ENCODE data around the gene MYOM1.
"Not testable (repeated sequence)": the region's sequence is repeated elsewhere in the genome, so short reads cannot be mapped to it uniquely, and the experiment has no call there.

MYOM1 gene

GRCh38 chr18:3066341-3067110 lies 153.2 kb downstream of the MYOM1 start:
- no peaks in the 10 kb centered on the region for H3K36me3 ChIP-seq (ENCODE audit: control insufficient read depth, insufficient read depth, low read length)
- H3K4me1 ChIP-seq = no peaks in the 10 kb centered on the region
- H3K4me3 ChIP-seq (ENCODE audit: low read depth, low read length) = no peak overlapping the region
- H3K9me3 ChIP-seq (ENCODE audit: control insufficient read depth, low read length) = no peaks in the 10 kb centered on the region
- no peaks in the 10 kb centered on the region for H3K79me2 ChIP-seq
- H3K27ac ChIP-seq = no peak overlapping the region
- H2AFZ ChIP-seq = no peak overlapping the region
- TF ChIP-seq CTCF (IDR thresholded peaks at IDR 0.05) = no peak
- no peak overlapping the region for H3K9ac ChIP-seq
- H3K27me3 ChIP-seq (ENCODE audit: control insufficient read depth, insufficient read depth, low read length) = no peaks in the 10 kb centered on the region
- H3K4me2 ChIP-seq (ENCODE audit: low read length) = no peak overlapping the region

GRCh38 chr18:3063766-3064165 lies 156.0 kb downstream of the MYOM1 start:
- not testable (repeated sequence) for H3K79me2 ChIP-seq; H3K4me3 ChIP-seq (ENCODE audit: low read depth, low read length); H3K9me3 ChIP-seq (ENCODE audit: control insufficient read depth, low read length); H3K4me1 ChIP-seq; H3K36me3 ChIP-seq (ENCODE audit: control insufficient read depth, insufficient read depth, low read length); H3K4me2 ChIP-seq (ENCODE audit: low read length); H3K27ac ChIP-seq; H2AFZ ChIP-seq; H3K9ac ChIP-seq; H3K27me3 ChIP-seq (ENCODE audit: control insufficient read depth, insufficient read depth, low read length)

- Histone ChIP-seq H3K79me2 (no peaks in the 10 kb centered on the region), H3K4me1 (no peaks in the 10 kb centered on the region), H3K36me3 (ENCODE audit: control insufficient read depth, insufficient read depth, low read length) (no peaks in the 10 kb centered on the region), H3K4me3 (ENCODE audit: low read depth, low read length) (no peak overlapping the region), H3K27me3 (ENCODE audit: control insufficient read depth, insufficient read depth, low read length) (no peaks in the 10 kb centered on the region), H2AFZ (peak overlapping the region; percentile 43), H3K9ac (no peak overlapping the region), H3K9me3 (ENCODE audit: control insufficient read depth, low read length) (no peaks in the 10 kb centered on the region), H3K27ac (no peak overlapping the region), H3K4me2 (ENCODE audit: low read length) (no peak overlapping the region)
- peak; percentile 61 for TF ChIP-seq CTCF (IDR thresholded peaks at IDR 0.05)
These were observed 156.7 kb downstream of the MYOM1 start for GRCh38 chr18:3062798-3063680.

- H3K4me2 ChIP-seq (ENCODE audit: low read length) = no peak overlapping the region
- H2AFZ ChIP-seq = no peak overlapping the region
- no peak overlapping the region for H3K27ac ChIP-seq
- no peaks in the 10 kb centered on the region for H3K79me2 ChIP-seq
- TF ChIP-seq CTCF (IDR thresholded peaks at IDR 0.05) = no peak
- H3K9me3 ChIP-seq (ENCODE audit: control insufficient read depth, low read length) = no peaks in the 10 kb centered on the region
- H3K4me1 ChIP-seq = no peaks in the 10 kb centered on the region
- no peaks in the 10 kb centered on the region for H3K36me3 ChIP-seq (ENCODE audit: control insufficient read depth, insufficient read depth, low read length)
- H3K4me3 ChIP-seq (ENCODE audit: low read depth, low read length) = no peak overlapping the region
- no peak overlapping the region for H3K9ac ChIP-seq
- no peaks in the 10 kb centered on the region for H3K27me3 ChIP-seq (ENCODE audit: control insufficient read depth, insufficient read depth, low read length)
These were observed 158.0 kb downstream of the MYOM1 start for GRCh38 chr18:3061581-3062312.

Measured in parathyroid adenoma (tissue), 2 donors.